GM21367 (cell line): ENCODE data around the gene ZNF747.

Experiments used
- ATAC-seq: cut with Tn5 transposase; IDR thresholded peaks from one replicate; pipeline ENCODE4 v1.9.1; 2021; ENCODE audit not compliant: unreplicated experiment

The ZNF747 gene

GRCh38 chr16:30534368-30535105, at the start of gene ZNF747:
Gene ZNF747, minus strand, starts transcription at chr16:30534858. Its CDS starts 179 bp downstream, at chr16:30534679.
- ATAC-seq, result peak; percentile 42

- ATAC-seq, result no peak
Observed at GRCh38 chr16:30582611-30583340, 48.1 kb upstream of the ZNF747 start.

DNA sequence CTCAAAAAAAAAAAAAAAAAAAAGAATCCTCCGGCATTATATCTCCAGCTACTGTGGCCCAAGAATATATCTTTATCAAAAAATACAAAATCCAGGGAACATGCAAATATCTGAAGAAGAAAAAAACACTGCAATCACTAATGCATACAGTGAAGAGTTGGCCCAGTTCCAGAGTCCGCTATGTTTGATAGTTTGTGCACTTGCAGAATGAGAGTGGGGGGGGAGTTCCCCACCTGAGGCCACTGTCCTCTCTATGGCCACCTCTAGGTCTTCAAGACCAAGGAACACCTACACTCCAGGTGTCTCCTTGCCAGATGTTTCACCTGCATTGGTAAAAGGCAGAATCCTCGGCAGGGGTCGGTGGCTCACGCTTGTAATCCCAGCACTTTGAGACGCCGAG, 46.8 kb upstream of the ZNF747 start:
- ATAC-seq, result no peak

- no peak for ATAC-seq
Observed at GRCh38 chr16:30574678-30575077, 40.0 kb upstream of the ZNF747 start.

DNA sequence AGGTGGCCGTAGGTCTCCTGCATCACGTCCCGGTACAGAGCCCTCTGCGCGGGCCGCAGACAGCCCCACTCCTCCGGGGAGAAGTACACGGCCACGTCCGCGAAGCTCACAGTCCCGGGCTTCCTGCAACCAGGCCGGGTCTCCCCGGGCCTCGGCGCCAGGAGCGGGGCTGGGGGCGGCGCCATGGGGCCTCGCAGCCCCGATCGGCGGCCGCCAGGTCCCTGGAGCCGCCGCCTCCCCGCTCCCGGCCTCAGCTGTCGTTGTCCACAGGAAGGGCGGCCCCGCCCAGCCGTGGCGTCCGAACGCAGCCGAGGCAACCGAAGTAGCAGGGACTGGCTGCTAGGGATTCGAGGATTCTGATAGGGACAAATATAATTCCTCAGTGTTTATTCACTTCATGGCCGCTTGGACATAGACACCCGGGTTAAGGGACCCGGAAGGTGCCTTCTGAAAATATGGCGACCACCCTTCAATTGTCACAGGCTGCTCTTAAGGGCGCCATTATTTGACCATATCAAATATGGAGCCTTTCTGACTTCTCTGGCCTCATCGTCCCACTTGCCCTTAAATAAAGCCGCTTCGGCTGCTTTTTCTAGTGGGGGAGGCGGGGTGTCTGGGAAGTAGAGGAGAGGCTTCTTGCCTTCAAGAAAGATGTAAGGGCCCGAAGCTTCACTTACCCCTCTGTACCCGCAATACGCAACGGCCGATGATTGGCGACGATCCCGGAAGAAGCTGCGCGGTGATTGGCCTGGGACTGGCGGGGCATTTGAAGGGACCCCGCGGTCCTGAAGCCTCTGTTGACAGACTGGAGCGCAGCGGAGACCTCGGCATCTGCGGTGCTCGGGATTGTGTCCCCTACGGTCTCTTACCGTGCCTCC, 37.0 kb upstream of the ZNF747 start, which contains the start of gene ZNF688:
ZNF688 (minus strand) TSS at position 270 of the 878 bp plus-strand sequence; CDS start at position 185, 85 bp downstream.
- peak; percentile 58 for ATAC-seq

GRCh38 chr16:30570636-30571444, 36.2 kb upstream of the ZNF747 start:
- no peak for ATAC-seq

GRCh38 chr16:30569746-30570635, 35.3 kb upstream of the ZNF747 start:
- ATAC-seq, result no peak

DNA sequence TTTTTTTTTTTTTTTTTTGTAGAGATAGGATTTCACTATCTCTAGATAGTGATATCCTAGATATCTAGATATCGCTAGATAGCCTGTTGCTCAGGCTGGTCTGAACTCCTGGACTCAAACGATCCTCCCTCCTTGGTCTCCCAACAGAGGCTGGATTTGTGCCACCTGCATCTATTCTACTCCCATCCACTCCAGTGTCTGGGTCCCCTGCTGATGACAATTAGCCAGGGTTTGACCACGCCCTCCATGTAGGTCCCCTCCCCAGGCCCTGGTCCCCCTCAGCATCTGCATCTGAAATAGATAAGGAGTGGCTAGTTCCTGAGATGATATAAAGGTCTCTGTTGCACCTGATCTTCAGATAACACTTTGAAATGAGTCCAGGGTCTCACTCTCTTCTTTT, 34.6 kb upstream of the ZNF747 start:
- ATAC-seq, result no peak

GRCh38 chr16:30567991-30568638, 33.5 kb upstream of the ZNF747 start:
- ATAC-seq, result no peak

GRCh38 chr16:30567160-30567990, 32.7 kb upstream of the ZNF747 start:
- no peak for ATAC-seq

GRCh38 chr16:30566531-30566930, 31.9 kb upstream of the ZNF747 start:
- ATAC-seq, result no peak

DNA sequence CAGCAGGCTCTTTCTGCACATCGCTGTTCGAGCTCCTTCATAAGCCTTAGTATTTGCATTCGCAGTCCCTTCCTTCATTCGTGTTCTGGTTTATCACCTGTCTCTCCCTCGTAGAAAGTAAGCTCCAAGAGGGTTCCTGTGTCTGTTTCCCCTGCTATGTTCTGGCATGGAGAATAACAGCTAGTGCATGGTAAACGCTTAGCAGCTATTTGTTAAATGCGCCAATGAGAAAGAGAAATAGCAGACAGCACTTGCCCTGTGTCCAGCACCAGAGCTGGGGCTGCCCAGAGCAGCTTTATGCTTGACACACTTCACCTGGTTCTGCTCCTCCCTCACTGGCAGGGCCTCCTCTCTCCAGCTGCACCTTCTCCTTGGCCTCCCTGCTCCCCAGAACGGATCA, 31.3 kb upstream of the ZNF747 start:
- ATAC-seq, result no peak

DNA sequence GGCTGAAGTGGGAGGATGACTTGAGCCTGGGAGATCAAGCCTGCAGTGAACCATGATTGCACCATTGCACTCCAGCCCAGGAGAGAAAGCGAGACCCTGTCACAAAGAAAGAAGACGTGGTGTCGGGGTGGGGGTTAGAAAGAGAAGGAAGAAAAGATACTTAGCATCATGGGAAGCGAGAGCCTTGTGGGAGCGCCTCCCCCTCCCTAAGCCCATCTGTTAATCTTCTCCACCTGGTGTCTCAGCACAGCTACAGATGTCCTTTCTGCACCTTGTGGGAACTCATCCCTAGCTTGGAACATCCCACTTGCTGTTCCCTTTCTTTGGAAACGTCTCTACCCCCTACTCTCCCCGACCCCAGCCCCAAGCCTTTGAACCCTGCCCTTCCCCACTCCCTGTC, 30.9 kb upstream of the ZNF747 start:
- no peak for ATAC-seq

DNA sequence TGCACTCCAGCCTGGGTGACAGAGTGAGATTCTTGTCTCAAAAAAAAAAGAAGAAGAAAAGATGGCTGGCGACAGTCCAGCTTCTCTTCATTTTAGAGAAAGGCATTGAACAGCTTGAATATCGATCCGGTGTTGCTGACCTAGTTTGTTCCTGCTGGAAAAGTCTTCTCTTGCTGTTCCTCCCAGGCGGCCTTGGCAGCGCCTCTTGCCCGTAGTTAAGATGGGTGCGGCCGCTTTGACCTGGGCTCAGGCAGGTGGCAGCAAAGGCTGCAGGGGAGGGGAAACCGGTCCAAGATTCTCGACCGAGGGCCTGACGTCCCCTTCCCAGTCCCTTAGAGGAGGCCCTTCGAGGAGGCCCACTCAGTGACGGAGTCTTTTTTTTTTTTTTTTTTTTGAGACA, 27.4 kb upstream of the ZNF747 start:
- ATAC-seq, result no peak

GRCh38 chr16:30561089-30561816, 26.6 kb upstream of the ZNF747 start:
- no peak for ATAC-seq

DNA sequence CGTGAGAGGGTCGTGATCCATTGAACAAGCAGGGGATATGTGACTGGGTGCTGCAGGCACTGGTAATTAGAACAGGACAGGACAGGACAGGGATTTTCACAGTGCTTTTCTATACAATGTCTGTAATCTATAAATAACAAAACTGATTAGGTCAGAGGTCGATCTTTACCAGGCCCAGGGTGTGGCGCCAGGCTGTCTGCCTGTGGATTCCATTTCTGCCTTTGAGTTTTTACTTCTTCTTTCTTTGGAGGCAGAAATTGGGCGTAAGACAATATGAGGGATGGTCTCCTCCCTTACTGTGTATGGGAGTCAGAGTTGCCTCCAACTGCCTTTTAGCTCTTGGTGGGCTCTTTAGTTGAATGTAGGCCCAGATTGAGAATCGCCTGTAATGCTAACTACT, 25.0 kb upstream of the ZNF747 start:
- no peak for ATAC-seq

GRCh38 chr16:30558789-30559377, 24.2 kb upstream of the ZNF747 start:
- no peak for ATAC-seq
